GM18502 (cell line): ENCODE data around the gene JPH2.
"Not testable (repeated sequence)": the region's sequence is repeated elsewhere in the genome, so short reads cannot be mapped to it uniquely, and the experiment has no call there.

Source experiments
- ATAC-seq: cut with Tn5 transposase; IDR thresholded peaks from one replicate; pipeline ENCODE4 v1.9.1; 2021; ENCODE audit warnings: mild to moderate bottlenecking; ENCODE audit not compliant: unreplicated experiment, poor library complexity

JPH2 gene

DNA sequence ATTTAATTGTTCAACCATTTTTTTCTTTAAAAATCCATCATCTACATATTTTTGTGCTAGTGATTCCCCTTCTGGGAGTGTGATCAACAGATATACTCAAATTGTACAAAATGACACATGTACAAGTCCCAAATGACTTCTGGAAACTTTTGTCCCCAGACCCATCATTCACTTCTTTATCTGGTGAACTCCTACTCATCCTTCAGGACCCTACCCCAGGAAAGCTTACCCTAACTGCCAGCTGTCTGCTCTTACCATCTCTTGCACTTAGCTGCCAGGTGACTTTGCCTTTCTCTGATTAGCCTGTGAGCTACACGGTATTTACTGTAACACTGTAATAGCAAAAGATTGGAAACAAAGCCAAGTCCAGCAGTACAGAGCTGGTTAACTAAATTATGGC is 55.3 kb downstream of the JPH2 start:
- no peak for ATAC-seq

DNA sequence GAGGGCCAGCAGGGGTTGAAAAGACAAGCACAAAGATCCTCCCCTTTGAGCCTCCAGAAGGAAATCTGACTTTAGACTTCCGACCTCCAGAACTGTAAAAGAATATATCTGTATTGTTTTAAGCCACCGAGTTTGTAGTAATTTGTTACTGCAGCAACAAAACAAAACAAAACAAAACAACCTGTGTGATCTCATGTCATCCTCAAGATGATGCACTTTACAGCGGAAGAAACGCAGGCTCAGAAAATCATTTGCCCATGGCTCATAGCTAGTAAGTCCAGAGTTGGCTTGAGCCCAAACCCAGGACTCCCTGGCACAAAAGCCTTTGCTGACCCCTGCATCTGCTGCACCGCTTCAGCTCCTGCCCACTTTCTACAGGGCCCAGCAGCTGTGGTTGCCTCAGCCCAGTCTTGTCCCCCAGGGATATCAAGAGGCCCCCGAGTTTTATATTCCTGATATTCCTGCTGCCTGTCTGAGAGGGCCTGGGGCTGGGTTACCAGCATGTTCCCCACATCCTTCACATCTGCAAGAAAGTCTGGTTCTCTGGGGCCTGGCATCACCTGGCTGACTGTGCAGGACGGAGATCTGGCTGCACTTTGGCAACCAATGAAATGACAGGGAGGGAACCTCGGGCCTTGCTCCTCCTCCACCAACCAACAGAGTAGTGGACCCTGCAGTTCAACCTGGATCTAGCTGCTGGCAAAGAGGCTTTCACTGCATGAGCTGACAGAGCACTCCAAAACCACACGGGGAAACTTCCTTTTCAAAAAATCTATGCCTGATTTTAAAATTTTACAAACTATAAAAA is 56.9 kb downstream of the JPH2 start:
- no peak for ATAC-seq

DNA sequence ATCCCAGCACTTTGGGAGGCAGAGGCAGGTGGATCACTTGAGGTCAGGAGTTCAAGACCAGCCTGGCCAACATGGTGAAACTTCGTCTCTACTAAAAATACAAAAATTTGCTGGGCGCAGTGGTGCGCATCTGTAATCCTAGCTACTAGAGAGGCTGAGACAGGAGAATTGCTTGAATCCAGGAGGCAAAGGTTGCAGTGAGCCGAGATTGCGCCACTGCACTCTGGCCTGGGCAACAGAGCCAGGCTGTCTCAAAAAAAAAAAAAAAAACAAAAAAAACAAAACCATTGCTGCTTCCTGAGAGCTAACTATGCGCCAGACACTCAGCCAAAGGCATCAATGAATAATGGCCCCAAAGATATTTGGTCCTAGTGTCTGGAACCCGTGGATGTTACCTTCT is 57.7 kb downstream of the JPH2 start:
- not testable (repeated sequence) for ATAC-seq

DNA sequence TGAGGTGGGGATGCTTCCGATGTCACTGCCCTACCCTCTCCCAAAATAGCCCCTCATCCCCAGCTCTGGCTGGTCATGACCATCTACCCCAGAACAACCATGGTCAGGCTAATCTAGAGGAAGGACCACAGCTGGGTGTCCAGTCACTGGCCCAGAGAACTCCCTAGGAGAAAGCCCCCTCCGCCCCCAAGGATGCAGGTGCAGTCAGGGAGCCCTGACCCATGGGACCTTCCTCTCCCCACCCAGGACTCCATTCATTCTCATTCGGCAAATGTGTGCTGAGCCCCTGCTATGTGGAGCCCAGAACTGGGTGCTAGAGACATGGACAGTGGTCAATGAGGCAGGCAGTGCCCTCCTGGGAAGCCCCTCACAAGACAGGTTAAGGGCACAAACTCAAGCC is 60.5 kb downstream of the JPH2 start:
- no peak for ATAC-seq

DNA sequence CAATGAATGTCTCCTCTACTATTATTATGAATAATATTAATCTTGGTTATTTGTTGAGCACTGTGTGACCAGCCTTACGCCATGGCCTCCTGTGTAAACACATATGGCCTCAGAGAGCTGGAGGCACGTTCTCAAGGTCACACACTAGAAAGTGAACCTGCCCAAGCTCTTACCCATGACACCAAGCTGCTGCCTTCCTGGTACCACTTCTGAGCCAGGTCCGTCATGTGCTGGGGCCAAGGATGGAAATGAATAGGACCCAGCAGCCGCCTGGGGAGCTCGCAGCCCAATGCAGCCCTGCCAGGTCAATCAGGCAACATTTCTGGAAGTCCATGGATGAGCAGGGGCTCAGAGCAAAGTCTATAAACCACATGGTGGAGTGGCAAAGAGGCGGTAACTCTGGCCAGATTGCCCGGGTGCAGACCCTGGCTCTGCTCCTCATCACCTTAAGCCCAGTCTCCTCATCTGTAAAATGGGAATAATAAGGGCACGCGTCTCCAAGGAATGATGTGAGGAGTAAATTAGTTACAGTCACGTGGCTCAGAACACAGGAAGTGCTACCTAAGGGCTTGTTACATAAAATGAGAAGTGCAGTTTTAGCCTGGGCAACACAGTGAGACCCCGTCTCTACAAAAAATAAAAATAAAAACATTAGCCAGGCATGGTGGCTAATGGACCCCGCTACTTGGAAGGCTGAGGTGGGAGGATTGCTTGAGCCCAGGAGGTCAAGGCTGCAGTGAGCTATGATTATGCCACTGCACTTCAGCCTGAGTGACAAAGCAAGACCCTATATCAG is 61.5 kb downstream of the JPH2 start:
- ATAC-seq, result no peak

DNA sequence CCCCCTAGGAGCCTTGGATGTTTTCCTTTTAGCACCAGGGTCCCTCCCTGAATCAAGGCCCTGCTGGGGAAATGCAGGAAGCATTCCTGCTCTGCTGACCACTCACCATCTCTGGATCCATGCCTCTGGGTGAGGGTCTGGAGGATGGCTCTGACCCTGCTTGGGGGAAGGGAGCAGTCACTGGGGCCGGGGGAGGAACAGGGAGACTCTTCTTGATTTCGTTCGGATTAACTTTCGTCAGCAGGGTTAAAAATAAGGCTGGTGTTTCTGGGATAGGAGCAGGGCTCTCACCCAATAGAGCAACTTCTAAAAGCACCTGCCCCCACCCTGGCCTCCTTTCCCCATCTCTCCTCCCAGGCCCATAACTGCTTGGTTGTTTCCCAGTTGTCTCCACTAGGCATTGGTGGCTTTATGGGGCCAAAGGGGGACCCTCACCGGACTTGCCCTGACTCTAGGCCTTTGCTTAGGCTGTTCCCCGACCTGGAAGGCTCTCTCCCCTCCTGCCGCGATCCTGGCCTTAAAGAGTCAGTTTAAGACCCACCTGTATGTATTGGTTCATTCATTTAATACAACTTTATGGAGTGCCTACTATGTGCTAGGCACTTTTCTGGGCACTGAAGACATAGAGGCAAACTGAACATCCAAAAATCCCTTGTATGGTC is 63.0 kb downstream of the JPH2 start:
- ATAC-seq, result no peak

DNA sequence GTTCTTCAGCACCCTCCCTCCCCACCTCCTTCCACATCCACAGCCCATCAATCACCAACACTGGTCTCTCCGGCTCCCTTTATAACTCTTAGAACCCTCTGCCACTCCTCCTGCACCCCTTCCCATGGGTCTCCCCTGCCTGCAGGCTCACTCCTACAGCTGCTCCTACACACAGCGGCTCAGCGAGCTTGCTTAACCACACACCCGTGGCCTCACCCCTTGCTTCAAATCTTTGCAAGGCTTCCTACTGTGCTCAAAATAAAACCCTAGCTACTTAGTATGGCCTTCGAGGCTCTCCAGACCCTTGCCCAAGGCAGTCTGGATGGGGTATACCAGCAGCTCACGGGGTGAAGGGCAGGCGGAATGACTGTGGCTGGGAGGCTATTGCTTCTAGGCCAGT is 63.7 kb downstream of the JPH2 start:
- ATAC-seq, result no peak

DNA sequence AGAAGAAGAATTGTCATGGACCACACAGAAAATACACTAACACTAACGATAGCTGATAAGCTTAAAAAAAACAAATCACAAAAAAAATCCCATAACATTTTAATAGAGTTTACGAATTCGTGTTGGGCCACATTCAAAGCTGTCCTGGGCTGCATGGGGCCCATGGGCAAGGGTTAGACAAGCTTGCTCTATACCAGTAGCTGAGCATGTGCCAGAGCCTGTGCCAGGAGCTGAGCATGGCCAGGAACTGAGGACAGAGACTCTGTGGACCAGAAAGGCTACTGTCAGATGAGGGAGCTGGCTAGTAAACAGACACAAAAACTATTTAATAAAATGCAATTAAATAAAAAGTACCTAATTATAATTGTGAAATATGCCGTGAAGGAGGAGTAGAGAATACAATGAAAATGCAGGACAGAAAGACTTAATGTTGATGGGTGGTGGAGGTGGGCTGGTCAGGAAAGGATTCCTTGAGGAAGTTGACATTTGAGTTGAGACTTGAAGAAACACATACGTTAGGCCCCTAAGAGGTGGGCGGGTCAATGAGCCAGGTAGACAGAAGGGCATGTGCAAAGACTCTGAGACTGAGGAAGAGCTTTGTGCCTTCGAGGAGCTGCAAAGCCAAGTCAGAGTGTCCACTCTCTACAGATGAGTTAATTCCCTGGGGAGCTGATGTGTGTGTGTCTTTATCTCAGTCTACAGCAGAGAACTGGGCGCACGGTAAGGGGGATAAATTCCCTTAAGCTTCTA is 66.1 kb downstream of the JPH2 start:
- no peak for ATAC-seq

DNA sequence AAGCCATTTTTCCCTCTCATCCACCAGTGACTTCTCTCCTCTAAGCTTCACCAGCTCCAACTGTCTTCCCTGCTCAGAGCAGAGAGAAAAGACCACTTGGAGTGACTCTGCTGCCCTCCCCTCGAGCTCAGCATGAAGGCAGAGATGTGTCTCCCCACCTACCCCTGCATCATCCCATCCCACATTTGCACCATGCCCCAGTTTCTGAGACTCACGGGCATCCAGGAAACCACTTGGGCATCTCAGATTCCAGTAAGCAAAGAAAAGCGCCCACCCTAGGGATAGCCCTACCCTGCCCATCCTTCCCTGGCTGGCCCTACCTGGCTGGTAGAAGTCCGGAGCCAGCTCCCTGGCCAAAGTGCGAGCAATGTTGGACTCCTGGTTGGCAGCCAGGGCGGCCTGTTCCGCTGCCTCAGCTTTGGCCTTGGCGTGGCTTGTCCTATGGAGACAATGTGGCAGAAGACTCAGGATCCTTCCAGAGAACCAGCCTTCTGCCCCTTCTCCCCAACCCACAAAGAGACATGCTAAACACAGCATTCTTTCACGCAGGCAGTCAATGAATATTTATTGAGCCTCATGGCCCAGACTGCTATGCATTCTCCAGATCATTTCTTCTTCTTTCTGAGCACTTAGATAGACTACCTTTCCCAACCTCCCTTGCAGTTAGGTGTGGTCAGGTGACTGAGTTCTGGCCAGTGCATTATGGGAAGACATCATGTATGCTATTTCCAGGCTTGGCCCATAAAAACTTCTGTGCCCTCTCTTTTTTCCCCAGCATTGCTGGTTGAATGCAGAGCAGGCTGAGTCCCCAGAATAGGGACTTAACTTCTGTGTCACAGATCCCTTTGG is 68.6 kb downstream of the JPH2 start:
- no peak for ATAC-seq

DNA sequence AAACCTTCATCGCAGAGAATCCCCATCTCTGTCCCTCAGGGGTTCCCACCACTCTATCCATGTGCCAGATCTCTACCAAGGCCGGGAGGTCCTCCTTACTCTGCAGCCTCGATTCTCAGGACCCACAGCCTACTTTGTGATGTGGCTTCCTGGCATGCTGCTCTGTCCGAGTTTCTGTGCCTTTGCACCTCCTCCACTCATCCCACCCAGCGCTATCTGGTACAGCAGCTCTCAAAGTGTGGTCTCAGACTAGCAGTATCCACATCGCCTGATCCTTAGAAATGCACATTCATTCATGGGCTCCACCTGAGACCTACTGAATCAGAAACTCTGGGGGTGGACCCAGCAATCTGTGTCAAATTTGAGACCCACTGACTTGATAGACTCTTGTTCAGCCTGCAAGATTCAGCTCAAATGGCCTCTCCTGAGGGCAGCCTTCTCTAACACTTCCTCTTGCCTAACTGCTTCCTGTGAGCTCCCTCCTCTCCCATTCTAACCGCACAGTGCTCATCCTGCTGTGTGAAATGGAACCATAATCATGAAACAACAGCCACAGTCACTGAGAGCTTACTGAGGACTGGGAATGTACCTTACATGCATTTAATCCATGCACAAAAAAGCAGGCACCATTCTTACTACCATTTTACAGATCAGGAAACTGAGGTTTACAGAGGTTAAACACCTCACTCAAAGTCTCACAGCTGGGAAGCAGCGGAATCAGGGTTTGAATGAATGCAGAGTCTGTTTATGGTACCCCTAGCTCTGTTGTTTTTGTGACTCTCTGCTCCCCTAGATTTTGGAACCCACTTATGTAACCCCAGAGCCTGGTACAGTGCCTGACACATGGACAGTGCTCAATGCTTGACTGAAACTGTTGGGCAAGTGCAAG is 69.4 kb downstream of the JPH2 start:
- no peak for ATAC-seq

DNA sequence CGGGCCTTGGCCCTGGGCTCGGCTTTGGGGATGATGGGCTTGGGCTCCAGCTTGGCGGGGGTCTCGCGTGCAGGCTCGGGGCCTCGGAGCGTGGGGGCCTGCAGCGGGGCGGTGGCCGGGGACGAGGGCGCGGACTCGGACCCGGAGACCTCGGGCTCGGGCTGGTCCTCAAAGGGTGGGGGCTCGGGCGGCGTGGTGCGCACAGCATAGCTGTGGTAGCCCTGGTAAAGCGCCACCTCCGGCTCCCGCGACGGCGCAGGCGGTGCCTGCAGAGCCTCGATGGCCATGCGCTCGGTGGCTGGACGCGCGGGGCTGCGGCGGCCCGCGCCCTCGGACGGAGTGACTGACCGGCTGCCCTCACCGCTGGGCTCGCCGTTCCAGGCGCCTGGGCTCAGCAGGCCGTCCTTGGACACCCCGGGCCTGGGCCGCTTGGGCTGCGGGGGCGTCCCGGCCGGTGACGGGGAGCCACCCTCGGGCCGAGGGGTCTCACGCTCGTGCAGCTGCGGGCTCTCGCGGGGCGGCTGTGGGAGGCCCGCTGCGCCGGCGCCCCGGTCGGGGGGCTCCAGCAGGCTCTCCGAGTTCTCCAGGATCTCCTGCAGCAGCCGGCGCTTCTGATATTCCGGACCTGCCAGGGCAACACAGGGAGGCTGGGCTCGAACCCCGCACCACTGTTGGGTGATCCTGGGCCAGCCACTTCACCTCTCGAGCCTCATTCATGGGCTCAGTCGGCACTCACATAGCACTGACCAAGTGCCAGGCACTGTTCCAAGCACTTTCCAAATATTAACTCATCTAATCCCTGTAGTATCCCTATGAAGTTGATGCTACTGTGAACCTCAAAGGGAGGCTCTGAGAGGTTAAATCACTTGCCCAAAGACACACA is 71.0 kb downstream of the JPH2 start:
- ATAC-seq, result no peak

DNA sequence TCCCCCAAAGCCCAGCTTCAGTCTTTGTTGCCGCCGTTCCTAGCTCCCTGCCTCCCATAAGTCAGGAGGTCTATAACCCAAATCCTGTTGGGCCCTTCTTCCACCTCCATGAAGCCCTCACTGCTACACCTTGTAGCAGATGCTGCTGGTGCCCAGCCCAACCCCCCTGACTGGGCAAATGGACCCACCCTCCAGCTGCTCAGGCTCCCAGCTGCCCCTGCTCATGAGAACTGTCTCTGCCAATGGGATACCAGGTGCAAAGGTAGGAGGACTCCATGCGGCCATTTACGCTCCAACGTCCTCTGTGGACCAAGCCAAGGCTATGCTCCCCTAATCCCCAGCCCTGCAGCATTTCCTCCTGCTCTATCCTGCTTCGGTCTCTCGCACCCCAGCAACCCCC is 71.8 kb downstream of the JPH2 start:
- no peak for ATAC-seq

DNA sequence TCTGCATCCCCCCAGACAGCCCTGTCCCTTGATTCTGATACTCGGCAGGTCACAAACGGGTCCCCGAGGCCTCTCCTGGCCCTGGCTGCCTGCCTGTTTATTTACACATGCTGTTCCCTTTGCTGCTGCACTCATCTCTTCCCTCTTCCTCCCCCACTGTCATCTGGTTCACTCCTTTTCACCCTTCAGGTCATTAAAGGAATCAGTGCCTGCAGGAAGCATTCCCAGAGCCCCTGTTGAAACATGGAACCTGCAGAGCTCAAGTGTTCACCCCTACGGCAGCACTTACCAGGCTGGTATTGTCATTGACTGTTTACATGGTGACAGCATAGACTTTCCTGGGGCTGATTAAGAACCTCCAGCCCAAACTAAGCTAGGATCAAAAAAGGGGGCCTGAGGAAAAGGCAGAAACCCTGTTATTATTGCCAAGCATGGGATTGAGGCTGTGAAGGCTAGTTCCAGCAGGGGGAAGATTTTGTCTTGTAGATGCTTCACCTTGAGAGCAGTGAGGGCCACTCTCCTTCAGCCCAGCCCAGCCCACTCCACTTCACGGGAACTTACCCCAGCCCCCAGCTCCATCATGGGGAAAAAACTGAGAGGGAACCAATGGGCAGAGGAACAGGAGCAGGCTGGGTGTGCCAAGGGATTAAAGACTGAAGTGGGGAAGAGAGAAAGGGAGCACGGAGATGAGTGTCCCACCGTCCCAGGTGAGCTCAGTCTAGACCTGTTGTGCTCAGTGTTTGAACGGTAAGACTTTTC is 73.2 kb downstream of the JPH2 start:
- ATAC-seq, result no peak

DNA sequence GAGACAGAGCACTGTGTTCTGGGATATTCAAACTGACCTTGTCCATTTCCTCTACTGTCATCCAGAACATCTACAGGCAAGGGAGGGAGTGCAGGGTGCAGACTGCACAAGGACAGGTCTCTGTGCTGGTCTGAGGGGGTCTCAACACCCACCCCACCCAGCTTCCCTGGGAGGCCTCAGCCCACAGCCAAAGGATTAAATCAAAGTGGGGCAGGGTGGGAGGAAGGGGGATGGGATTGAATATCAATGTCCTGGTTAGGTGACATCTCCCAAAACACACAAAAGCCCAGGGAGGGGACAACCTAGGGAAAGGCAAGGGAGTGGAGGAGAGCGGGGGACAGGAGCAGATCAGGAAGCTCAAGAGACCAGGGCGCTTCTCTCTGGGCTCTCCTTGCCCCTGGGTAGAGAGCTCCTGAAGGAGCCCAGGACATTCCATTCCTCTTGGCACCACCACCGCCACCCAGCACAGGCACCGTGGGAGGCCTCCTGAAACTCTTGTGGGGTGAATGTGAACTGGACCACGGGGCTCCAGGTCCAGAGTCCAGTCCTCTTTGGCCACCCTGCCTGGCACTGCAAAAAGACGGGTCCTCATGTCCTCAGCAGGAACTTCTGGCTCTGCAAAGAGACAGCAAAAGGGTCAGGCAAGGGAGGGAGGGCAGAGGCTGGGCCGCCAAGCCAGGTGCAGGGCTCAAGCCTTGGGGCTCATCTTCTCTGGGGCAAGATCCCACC is 73.9 kb downstream of the JPH2 start:
- no peak for ATAC-seq

DNA sequence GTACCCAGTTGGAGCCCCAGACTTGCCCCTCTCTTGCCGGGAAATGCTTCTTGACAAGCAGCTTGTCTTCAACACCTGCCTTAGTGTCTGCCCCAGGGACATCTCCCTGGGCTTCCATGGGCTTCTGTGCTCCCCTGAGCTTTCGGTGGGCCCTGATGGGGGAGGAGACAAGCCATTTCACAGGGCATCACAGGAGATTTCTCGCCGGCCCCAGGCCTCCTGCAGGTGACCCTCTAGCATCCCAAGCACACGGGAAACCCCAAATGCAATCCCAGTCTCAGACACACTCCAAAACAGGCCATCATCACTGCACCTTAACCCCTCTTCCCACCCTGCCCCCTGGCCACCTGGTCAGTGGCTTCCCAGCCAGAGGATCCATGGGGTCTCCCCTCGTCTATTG is 74.5 kb downstream of the JPH2 start:
- ATAC-seq, result no peak

DNA sequence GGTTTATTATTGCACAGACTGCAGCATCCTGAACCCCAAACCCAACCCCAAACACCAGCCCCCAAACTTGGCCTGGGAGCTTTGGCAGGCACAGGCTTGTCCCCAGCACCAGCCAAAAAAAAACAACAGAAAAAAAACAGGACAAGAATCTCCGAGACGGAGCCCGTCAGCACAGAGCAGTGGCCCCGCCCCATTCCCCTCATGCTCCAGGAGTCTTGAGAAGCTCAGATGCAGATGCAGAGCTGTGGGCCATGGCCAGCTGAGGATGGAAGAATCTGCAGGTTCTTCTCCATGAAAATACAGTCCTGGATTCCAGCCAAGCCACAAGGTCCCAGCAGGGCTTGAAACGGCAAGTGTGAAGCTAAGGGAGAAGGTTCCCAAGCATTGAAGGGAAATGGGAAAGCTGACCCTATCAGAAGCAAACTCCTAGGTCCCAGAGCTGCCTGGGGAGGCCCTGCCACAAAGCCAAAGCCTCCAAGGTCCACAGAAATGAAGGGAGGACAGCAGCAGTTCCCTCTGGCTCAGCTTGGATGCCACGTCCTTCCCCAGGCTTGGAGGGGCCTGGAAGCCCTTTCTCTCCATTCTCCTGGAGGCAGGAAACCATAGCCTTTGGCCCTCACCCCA is 75.2 kb downstream of the JPH2 start:
- no peak for ATAC-seq
